GM18858 (cell line): ENCODE data around the gene B3GALNT1.
A peak's percentile ranks its signal among the peaks of the same experiment; 100 is the strongest.

Source experiments
- ATAC-seq: cut with Tn5 transposase; IDR thresholded peaks from one replicate; pipeline ENCODE4 v1.9.1; 2021; ENCODE audit not compliant: unreplicated experiment

Gene B3GALNT1, protein sequence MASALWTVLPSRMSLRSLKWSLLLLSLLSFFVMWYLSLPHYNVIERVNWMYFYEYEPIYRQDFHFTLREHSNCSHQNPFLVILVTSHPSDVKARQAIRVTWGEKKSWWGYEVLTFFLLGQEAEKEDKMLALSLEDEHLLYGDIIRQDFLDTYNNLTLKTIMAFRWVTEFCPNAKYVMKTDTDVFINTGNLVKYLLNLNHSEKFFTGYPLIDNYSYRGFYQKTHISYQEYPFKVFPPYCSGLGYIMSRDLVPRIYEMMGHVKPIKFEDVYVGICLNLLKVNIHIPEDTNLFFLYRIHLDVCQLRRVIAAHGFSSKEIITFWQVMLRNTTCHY

GRCh38 chr3:161104561-161105551, at the start of gene B3GALNT1:
TSS of gene B3GALNT1 (minus strand) at chr3:161105349. CDS start at chr3:161086754, 18,595 bp downstream.
- ATAC-seq: peak; percentile 75

GRCh38 chr3:161153480-161153879, 48.3 kb upstream of the B3GALNT1 start:
- ATAC-seq: no peak

DNA sequence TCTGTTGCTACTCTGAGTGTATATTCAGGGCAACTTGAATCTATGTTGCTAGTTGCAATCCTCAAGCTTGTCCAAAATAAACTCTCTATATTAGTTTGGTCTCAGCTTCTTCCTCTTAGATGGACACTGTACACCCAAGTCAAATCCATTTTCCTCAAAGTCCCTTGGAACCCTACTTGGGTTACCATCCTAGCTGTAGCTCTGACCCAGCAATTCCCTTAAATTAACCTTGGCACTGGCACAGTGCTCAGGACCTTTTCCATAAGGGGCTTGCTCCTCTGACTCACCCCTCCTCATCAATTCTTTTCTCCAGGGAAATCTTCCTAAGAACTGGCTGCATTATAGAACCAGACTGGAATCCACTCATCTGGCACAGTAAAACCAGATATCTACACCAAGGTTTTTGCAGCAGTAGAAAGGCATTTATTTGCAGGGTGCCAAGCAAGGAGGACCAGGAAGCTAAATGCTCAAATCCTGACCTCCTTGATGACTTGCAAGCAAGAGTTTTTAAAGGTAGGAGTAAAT, 44.9 kb upstream of the B3GALNT1 start:
- no peak for ATAC-seq

GRCh38 chr3:161149529-161149928, 44.4 kb upstream of the B3GALNT1 start:
- ATAC-seq: no peak

DNA sequence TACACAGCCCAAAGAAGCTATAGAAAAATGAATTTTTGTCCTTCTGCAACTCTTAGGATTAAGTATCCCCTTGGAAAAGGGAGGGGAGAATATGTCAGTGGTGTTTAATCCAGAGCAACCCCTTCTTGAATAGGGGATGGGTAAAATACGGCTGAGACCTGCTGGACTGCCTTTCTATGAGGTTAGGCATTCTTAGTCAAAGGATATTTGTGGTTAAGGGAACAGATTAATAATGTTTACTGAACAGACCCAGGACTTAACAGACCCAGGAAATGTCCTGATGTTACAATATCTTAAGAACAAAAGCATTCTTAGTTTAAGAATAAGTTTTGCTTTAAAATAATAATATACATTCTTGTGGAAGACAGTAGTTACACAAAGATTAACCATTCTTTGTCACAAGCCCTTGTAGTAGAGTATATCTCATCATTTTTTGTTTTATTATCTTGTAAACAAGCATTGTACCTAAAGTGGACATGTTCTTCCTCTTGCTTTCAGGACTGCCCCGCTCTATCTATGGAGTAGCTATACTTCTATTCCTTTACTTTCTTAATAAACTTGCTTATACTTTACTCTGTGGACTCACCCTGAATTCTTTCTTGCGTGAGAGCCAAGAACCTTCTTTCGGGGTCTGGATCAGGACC, 43.8 kb upstream of the B3GALNT1 start:
- no peak for ATAC-seq

DNA sequence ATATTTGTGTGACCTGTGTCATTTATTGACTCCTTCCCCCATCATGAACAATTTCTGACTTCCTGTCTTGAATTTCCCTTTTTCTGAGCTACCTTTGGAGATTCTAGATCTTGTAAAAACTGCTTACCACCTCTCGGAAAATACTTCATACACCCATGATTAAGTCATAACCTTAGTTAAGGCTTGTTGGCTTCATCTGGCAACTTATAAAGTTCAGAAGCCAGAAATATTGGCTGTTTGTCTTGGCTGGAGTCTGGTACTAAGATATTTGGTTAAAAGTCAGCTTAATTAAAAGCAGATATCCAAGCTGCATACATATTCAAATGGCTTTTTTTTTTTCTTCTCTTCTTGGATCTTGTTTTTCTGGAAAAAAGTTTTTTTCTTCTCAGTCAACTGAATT, 37.3 kb upstream of the B3GALNT1 start:
- no peak for ATAC-seq

DNA sequence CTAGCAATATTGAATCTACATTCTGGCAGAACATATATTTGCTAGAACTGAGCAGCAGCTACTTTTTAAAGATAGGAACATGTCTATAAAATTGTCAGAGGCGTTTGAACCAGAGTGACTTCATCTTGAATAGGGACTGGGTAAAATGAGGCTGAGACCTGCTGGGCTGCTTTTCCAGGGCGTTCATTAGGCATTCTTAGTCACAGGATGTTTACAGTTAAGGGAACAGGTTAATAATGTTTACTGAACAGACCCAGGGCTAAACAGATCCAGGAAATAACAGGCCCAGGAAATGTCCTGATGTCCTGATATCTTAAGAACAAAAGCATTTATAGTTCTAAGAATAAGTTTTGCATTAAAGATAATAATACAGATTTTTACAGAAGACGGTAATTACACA, 34.5 kb upstream of the B3GALNT1 start:
- ATAC-seq: no peak

- ATAC-seq: no peak
These were observed 32.1 kb upstream of the B3GALNT1 start for GRCh38 chr3:161137260-161137659.

DNA sequence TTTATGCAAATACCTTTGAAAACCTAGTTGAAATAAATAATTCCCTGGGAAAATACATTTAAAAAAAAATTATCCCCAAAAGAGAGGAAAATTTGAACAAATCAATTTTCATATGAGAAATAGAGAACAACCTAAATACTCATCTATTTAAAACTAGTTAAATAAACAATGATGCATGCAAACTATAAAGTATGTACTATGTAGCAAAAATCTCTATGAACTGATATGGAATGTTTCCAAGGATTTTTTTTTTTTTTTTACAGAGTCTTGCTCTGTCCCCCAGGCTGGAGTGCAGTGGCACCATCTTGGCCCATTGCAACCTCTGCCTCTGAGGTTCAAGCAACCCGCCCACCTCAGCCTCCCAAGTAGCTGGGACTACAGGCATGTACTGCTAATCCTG, 27.2 kb upstream of the B3GALNT1 start:
- ATAC-seq: no peak

GRCh38 chr3:161126495-161126894, 21.3 kb upstream of the B3GALNT1 start:
- no peak for ATAC-seq

DNA sequence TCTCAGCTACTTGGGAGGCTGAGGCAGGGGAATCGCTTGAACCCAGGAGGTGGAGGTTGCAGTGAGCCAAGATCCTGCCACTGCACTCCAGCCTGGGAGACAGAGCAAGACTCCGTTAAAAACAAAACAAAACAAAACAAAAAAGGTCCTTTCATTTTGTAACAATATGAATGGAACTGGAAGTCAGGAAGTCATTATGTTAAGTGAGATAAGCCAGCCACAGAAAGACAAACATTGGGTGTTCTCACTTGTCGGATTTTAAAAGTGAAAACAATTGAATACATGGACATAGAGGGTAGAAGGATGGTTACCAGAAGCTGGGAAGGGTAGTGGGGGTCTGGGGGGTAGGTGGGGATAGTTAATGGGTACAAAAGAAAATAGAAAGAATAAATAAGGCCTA, 12.5 kb upstream of the B3GALNT1 start:
- ATAC-seq: no peak

GRCh38 chr3:161108840-161109239, 3.7 kb upstream of the B3GALNT1 start:
- no peak for ATAC-seq

DNA sequence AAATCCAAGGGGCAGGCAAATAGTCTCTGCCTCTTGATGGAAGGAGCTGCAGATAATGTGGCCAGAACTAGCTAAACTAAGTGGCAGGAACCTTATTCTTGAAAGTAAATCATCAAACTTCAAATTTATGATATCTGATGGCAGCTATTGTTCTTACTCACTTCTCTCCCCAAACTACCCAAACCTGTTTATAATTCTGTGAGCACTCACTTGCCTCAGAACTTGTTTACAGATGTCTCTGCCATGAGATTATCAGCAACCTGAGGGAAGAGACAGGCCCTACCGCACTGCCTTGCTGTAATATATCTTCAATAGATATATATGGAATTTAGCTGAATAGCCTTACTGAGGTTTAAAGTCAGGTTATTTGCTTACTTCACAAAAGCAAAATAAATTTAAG, 2.2 kb upstream of the B3GALNT1 start:
- no peak for ATAC-seq

DNA sequence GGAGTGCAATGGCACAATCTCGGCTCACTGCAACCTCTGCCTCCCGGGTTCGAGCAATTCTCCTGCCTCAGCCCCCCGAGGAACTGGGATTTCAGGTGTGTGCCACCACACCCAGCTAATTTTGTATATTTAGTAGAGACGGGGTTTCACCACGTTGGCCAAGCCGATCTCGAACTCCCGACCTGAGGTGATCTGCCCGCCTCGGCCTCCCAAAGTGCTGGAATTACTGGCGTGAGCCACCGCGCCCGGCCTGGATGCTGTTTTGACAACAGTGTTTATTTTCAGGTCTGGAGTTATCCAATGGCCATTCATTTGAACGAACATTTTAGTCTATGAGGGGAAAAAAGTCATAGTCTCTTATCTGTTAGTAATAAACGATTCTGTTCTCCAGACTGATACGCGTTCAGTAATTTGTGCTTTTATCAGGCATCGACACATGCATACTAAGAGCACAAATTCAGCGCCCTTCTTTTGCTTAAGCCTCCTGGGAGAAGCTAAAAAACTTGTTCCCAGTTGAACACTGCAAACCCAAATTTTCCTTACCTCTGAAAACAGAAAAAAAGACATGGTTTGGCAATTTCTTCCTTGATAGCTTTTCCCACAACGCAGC, 1.3 kb downstream of the B3GALNT1 start:
- ATAC-seq: no peak

DNA sequence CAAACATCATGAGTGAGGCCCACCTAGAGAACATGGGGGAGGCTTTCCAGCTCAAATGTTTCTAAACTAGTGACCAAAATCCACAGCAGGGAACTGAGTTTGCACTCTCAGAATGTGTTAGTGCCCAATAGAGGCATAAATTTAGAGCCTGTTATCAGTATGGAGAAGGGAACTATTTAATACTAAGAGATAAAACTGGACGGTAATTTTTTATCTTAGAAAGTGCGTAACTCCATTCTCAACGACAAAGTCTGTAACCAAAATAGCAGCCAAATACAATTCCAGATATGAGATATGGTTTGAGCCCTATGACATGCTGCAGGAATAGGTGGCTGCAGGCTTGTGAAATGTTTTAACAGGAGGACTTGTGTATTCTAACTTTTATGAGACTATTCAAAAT, 3.5 kb downstream of the B3GALNT1 start:
- ATAC-seq: no peak

- no peak for ATAC-seq
These were observed 4.2 kb downstream of the B3GALNT1 start for GRCh38 chr3:161100994-161101393.

- no peak for ATAC-seq
These were observed 8.3 kb downstream of the B3GALNT1 start for GRCh38 chr3:161096771-161097367.

DNA sequence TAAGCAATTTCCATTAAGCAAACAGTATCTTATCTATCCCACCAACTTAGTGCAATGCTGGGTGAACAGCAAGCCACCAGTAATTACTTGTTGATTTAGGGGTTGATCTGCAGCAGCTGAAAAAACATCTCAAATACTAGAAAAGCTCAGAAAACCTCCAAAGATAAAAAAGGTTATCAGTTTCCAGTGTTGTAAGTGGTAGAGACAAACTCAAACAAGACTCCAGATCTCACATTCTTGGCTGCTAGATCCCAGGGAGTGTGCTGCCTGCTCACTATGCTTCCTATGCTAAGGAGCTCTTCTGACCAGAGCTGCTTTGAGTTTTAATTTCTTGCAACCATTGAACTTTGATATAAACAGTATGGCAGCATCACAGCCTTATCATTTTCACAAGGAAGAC, 11.3 kb downstream of the B3GALNT1 start:
- no peak for ATAC-seq

DNA sequence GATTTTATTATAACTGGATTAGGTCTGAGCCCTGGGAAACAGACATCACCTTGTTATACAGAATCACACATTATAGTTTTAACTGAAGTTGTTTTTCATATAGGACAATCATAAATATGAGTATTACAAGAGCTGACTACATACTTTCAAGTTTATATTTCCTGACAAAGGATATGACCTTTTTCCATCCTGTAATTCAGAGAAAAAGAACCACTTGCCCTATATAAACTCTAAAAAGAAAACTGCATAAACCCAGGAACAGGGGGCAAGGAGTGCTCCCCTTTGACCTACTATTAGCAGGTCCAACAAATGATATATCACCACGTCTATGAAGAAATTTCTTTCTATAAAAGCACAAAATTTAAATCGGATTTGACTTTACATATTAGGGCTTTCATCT, 20.9 kb downstream of the B3GALNT1 start:
- ATAC-seq: no peak

- ATAC-seq: no peak
These were observed 22.0 kb downstream of the B3GALNT1 start for GRCh38 chr3:161083131-161083530.
